Muscle layer of duodenum (tissue), 2 donors: ENCODE data around the gene MRAS.

ENCODE experiments used
- H3K27ac ChIP-seq: one replicate; pipeline ENCODE4 v1.7.0; 2013; ENCODE audit warnings: mild to moderate bottlenecking, low read length
- H3K27me3 ChIP-seq: one replicate; pipeline ENCODE4 v1.7.0; 2013; ENCODE audit warnings: low read depth, mild to moderate bottlenecking, control low read depth, low read length
- H3K36me3 ChIP-seq, 2 donors: one replicate each; pipeline ENCODE4 v1.7.0; 2013; ENCODE audit warnings: low read length in 2 of 2, control low read depth in 1 of 2, mild to moderate bottlenecking in 1 of 2; ENCODE audit not compliant: insufficient read depth in 2 of 2, control insufficient read depth in 1 of 2
- H3K4me1 ChIP-seq, 2 donors: one replicate each; pipeline ENCODE4 v1.7.0; 2013; ENCODE audit warnings: low read length in 2 of 2, mild to moderate bottlenecking in 2 of 2, control low read depth in 1 of 2, moderate library complexity in 1 of 2; ENCODE audit not compliant: insufficient read depth in 2 of 2, control insufficient read depth in 1 of 2
- H3K4me3 ChIP-seq, 2 donors: one replicate each; pipeline ENCODE4 v1.7.0; 2013; ENCODE audit warnings: low read length in 2 of 2, low read depth in 1 of 2, mild to moderate bottlenecking in 1 of 2
- H3K9me3 ChIP-seq, 2 donors: one replicate each; pipeline ENCODE4 v1.7.0; 2013; ENCODE audit warnings: low read length in 2 of 2, control low read depth in 1 of 2, mild to moderate bottlenecking in 1 of 2; ENCODE audit not compliant: control insufficient read depth in 1 of 2
- donor health status: healthy.

The MRAS gene

DNA sequence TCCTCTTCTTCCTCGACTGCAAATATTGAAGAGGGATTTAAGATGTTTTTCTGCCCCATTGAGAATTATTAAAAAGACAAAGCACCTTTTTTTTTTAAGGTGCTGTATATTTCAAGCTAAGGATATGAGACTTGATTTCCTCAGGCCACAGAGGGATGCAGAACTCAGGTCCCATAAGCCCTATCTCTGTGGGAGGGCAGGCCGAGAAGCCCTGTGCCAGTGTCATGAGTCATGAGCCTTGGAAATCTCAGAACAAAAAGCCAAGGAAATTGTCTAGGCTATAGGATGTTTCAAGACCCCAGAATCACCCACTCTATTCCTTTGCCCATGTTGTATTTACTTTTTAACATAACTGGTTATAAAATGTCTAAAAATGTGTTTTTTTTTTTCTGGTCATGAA is 93.4 kb downstream of the MRAS start:
- no peak overlapping the region for H3K4me3 ChIP-seq
- H3K27ac ChIP-seq, result no peak overlapping the region
- peaks cover 3% of the 10 kb centered on the region for H3K27me3 ChIP-seq
- H3K9me3 ChIP-seq, result no peaks in the 10 kb centered on the region
- H3K4me1 ChIP-seq, result peaks cover 0 to 9% of the 10 kb centered on the region in 2 donors
- no peaks in the 10 kb centered on the region for H3K36me3 ChIP-seq

DNA sequence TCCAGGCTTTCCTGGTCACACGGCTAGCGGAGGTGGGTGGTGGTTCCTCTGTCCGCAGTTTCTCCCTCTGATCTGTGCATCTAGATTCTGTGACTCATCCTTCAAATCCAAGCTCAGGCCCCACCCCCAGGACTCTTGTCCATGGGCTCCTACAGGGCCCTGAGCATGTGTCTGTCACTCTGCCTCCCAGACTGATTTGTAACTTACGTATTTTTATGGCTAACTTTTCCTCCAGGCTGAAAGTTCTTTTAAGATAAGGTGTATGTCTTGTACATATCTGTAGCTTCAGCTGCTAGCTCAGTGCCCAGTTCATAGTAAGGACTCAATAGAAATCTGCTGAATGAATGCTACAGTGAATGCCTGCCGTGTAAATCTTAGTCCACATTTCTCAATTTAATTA is 94.1 kb downstream of the MRAS start:
- Histone ChIP-seq H3K9me3 (no peaks in the 10 kb centered on the region), H3K27ac (no peak overlapping the region), H3K4me1 (peaks cover 0 to 9% of the 10 kb centered on the region in 2 donors), H3K27me3 (peaks cover 3% of the 10 kb centered on the region), H3K36me3 (no peaks in the 10 kb centered on the region), H3K4me3 (no peak overlapping the region)

DNA sequence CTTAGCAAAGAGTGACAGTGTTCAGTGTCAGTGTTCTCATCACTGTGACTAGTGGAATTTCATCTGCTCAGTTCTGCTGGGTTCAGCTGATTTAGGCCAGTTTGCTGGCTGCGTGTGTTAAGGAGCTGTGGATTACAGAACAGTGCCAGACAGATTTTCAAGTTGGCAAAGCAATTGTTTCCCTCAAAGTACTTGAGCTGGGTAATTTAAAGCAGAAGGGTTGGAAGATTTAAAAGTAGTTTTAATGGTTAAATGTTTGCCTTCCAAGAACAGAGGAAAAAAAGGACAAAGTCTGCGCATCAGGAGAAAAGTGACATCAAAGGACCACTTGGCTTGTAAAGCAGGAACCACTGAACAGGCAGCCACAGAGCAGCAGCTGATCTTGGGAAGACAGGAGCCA is 94.7 kb downstream of the MRAS start:
- Histone ChIP-seq H3K9me3 (no peaks in the 10 kb centered on the region), H3K27me3 (peaks cover 3% of the 10 kb centered on the region), H3K27ac (no peak overlapping the region), H3K36me3 (no peaks in the 10 kb centered on the region), H3K4me3 (no peak overlapping the region), H3K4me1 (peaks cover 0 to 9% of the 10 kb centered on the region in 2 donors)

DNA sequence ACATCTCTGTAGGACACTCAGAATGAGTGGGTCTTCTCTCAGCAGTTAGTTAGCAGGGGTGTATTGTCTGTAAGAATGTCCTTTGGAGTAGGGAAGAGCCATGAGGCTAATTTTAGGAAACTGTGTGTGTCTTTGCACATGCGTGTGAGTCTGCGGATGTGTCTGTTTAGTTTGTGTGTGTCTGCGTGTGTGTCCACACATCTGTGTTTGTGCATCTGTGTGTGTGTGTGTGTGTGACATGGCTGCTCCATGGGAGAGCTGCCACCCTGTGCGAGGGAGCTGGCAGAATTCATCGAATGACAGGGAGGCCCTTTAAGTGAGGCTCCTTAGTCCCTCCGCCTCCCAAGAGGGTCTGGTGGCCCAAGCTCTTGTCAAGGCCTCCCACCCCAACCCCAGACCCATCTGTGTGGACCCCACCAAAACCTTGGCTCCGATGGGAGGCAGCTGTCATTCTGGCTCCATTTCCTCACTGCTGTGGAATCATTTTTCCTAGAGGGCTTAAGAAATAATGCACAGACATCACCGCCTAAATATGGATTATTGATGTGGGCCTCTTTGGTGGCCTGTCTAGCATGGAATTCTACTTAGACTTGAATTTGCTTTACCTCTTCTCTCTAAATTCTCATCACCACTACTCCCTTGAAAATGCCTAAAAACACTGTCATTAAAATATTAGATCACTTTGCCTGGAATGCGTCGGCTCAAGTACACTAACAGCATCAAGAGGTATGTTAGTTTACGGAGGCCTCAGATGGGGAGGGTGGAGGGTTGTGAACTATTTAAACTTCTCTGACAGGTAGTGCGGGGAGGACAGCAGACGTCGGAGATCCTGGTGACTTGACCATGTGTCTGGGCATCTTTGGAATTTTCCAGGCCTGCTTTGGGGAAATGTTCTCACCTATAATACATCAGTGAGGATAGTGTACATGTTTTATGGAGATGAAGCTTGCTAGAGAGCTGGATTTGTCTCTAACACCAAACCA is 95.4 kb downstream of the MRAS start:
- H3K27me3 ChIP-seq, result peaks cover 3% of the 10 kb centered on the region
- no peak overlapping the region for H3K27ac ChIP-seq
- peaks cover 0 to 9% of the 10 kb centered on the region in 2 donors for H3K4me1 ChIP-seq
- H3K36me3 ChIP-seq, result no peaks in the 10 kb centered on the region
- no peaks in the 10 kb centered on the region for H3K9me3 ChIP-seq
- H3K4me3 ChIP-seq, result no peak overlapping the region

DNA sequence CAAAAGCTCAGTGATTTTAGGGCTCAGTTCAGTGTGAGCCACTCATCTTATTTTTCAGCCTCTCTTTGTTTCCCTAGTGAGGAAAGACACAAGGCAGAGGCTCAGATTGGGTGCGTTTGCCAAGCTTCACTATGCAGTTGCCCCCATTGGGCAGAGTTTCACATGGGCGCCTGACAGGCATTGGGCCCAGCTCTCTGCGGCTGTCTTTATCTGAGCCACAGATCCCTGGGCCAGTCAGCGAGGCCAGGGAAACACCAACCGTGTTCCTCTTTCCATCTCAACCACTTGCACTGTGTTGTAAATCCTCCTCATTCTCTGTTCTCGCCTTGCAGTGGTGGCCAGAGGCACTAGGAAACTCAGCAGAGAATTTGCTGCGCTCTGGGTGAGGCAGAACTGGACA is 96.9 kb downstream of the MRAS start:
- no peak overlapping the region for H3K4me3 ChIP-seq
- no peaks in the 10 kb centered on the region for H3K27me3 ChIP-seq
- H3K4me1 ChIP-seq, result peaks cover 0 to 9% of the 10 kb centered on the region in 2 donors
- H3K36me3 ChIP-seq, result no peaks in the 10 kb centered on the region
- H3K27ac ChIP-seq, result no peak overlapping the region
- no peaks in the 10 kb centered on the region for H3K9me3 ChIP-seq

DNA sequence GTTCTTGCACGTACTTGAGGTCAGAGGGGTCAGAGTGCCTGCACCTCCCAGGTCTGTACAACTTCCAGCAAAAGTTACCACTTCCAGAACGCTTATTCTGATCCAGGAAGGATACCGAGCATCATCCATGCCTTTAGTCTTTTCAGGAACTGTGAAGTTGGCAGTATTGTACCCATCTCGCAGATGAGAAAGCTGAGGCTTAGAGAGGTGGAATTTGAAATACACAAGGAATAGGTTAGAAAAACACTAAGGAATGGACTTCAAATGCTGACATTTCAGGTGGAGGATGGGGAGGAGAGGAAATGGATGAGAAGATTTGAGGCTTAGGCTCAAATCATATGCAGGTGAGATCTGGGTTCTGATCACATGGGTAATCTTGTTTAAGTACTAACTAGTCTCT is 97.3 kb downstream of the MRAS start:
- Histone ChIP-seq H3K9me3 (no peaks in the 10 kb centered on the region), H3K36me3 (no peaks in the 10 kb centered on the region), H3K4me3 (no peak overlapping the region), H3K27me3 (no peaks in the 10 kb centered on the region), H3K4me1 (peaks cover 0 to 7% of the 10 kb centered on the region in 2 donors), H3K27ac (no peak overlapping the region)

DNA sequence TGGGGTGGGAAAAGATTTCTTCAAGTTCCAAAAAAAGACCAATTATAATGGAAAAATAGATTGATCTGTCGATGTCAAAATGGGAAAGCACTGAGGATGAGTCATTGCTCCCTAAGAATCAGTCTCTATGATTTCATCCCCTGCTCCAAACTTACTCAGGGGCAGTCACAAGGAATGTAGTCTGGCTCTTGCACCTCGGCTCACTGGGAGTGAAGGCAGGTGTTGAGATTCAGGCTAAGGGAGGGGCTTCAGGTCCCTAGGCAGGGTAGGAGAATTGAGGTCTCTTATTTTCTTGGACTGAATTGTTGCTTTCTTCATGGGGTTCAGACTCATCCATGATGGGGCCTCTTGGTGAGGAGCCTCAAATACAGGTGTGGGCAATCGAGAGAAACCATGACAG is 100.3 kb downstream of the MRAS start:
- no peaks in the 10 kb centered on the region for H3K36me3 ChIP-seq
- no peak overlapping the region for H3K4me3 ChIP-seq
- H3K9me3 ChIP-seq, result no peaks in the 10 kb centered on the region
- no peaks in the 10 kb centered on the region for H3K4me1 ChIP-seq
- H3K27me3 ChIP-seq, result no peaks in the 10 kb centered on the region
- H3K27ac ChIP-seq, result no peak overlapping the region

DNA sequence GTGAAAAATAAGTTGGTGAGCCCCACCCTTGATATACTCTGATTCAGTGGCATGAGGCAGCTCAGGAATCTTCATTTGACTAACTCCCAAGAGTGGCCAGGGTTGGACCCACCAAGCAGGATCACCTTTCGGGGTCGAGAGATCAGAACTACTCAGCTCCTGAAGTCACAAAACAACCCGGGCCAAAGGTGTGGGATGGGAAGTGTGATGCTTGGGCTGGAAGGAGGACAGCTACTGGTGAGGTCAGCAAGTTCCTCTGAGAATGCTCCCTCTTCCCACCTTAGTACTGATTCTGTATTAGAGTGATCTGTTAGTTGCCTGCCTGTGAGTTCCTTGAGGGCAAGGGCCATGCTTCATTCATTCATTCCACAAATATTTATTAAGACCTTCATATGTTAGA is 101.1 kb downstream of the MRAS start:
- no peak overlapping the region for H3K27ac ChIP-seq
- H3K9me3 ChIP-seq, result no peaks in the 10 kb centered on the region
- H3K36me3 ChIP-seq, result no peaks in the 10 kb centered on the region
- no peak overlapping the region for H3K4me3 ChIP-seq
- H3K27me3 ChIP-seq, result no peaks in the 10 kb centered on the region
- H3K4me1 ChIP-seq, result no peaks in the 10 kb centered on the region

DNA sequence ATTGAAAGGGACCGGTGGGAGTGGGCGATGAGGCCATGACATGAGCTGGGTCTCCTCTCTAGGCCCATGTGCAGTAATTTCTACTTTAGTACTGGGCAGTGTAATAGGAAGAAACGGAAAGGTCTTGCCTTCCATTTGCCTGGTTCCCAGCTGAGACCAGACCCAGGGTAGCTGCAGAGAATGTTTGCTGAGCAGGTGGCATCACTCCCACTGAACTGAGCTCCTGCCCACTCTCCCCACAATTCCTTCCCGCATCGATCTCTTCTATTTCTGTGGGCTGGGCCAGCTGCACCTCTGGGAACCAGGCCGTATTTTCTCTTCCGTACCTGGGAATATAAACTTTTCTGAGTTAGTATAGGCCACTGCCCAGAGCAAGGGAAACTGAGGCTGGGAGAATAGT is 101.8 kb downstream of the MRAS start:
- Histone ChIP-seq H3K4me3 (no peak overlapping the region), H3K4me1 (no peaks in the 10 kb centered on the region), H3K27ac (no peak overlapping the region), H3K9me3 (no peaks in the 10 kb centered on the region), H3K27me3 (no peaks in the 10 kb centered on the region), H3K36me3 (no peaks in the 10 kb centered on the region)

DNA sequence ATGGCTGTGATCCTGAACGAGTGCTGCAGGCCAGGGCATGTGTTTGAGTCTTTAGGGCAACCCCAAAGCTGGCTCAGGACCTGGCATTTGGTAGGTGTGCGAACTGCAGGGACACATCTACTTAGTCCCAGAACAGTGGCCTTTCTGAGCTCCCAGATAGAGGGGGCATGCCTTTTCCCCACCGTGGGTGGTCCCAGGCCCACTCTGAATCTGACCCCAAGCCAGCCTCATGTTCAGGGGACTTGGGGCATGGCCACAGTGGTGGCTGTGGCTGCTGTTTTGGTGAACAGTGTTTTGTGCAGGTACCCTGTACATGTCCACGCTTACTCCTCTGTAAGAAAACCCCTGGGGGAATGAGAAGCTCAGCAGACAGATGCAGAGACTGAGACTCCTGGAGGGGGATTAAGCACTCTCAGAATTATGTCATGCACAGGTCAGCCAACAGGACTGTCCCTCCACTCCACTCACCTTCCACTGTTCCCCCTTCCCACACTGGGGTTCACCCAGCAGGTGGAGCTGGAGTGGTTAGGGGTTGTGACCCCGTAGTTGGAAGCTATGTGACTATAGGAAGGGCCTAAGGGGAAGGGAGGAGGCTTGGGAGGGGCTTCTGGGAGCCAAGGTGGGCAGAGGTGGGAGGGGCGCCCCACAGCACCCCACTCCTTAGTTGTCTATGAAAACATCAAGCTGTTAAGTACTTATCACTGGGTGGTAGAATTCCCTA is 102.5 kb downstream of the MRAS start:
- Histone ChIP-seq H3K4me1 (no peaks in the 10 kb centered on the region), H3K36me3 (no peaks in the 10 kb centered on the region), H3K27me3 (no peaks in the 10 kb centered on the region), H3K9me3 (no peaks in the 10 kb centered on the region), H3K27ac (no peak overlapping the region), H3K4me3 (no peak overlapping the region)

DNA sequence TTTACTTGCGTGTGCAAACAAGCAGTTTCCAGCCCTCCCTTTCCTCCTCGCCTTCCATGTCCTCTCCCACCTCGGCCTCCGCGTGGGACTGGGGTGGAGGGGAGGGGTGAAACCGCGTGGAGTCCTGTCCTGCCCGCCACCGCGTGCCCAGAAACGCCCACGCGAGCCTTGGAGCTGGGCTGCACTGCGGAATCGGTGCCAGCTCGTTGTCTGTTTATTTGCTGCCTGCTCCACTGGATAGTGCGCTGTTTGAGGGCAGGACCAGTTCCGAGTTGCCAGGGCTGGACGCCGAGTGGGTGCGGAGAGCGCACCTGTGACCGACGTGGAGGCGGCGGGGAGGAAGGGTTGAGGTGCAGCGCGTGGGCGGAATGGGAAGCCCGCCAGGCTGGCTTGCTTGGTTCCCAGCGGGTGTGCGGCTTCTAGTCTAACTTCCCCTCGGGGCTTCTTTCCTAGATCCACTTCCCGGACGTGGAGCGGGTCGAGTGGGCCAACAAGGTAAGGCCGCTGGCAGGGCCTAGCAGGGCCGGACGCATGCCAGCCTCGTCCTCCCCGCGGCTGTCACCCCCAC is 103.3 kb downstream of the MRAS start:
- Histone ChIP-seq H3K9me3 (no peaks in the 10 kb centered on the region), H3K4me1 (peaks cover 0 to 5% of the 10 kb centered on the region in 2 donors), H3K27me3 (no peaks in the 10 kb centered on the region), H3K4me3 (no peak overlapping the region), H3K27ac (no peak overlapping the region), H3K36me3 (no peaks in the 10 kb centered on the region)
